ENCODE measurements around the gene DDX19B.
A peak's percentile ranks its signal among the peaks of the same experiment; 100 is the strongest.
"Not testable (repeated sequence)": the region's sequence is repeated elsewhere in the genome, so short reads cannot be mapped to it uniquely, and the experiment has no call there.

DDX19B gene

GRCh38 chr16:70298988-70299938, at the start of gene DDX19B:
Gene DDX19B (plus strand): TSS chr16:70299186. CDS start chr16:70299298, 112 bp downstream.
- DNase-seq = peak; percentile 31 to 35

- not testable (repeated sequence) for DNase-seq
Measured at GRCh38 chr16:70249697-70250096, 49.3 kb upstream of the DDX19B start.

GRCh38 chr16:70250748-70251628, 48.0 kb upstream of the DDX19B start:
- DNase-seq = peak in 1 of 2 donors; percentile 50

- DNase-seq = peak; percentile 79 to 92
Measured at GRCh38 chr16:70251629-70252354, 47.2 kb upstream of the DDX19B start, which contains the start of gene EXOSC6. Gene EXOSC6 (minus strand): TSS chr16:70251940. CDS start chr16:70251900, 40 bp downstream.

- no peak for DNase-seq
Measured at GRCh38 chr16:70252355-70252988, 46.5 kb upstream of the DDX19B start.

GRCh38 chr16:70253291-70254106, 45.5 kb upstream of the DDX19B start:
- DNase-seq = peak in 1 of 2 donors; percentile 3

GRCh38 chr16:70254180-70254964, 44.6 kb upstream of the DDX19B start:
- DNase-seq = no peak

GRCh38 chr16:70254965-70255286, 44.1 kb upstream of the DDX19B start:
- no peak for DNase-seq

GRCh38 chr16:70255574-70255973, 43.4 kb upstream of the DDX19B start:
- no peak for DNase-seq

- DNase-seq = no peak
Measured at GRCh38 chr16:70257391-70257790, 41.6 kb upstream of the DDX19B start.

- no peak for DNase-seq
Measured at GRCh38 chr16:70258065-70258464, 40.9 kb upstream of the DDX19B start.

- DNase-seq = no peak
Measured at GRCh38 chr16:70258946-70259345, 40.0 kb upstream of the DDX19B start.

GRCh38 chr16:70259903-70260302, 39.1 kb upstream of the DDX19B start:
- DNase-seq = not testable (repeated sequence)

- DNase-seq = peak; percentile 2 to 67
Measured at GRCh38 chr16:70267516-70267915, 31.5 kb upstream of the DDX19B start.

- not testable (repeated sequence) for DNase-seq
Measured at GRCh38 chr16:70267922-70268321, 31.1 kb upstream of the DDX19B start.

GRCh38 chr16:70269471-70269870, 29.5 kb upstream of the DDX19B start:
- DNase-seq = no peak

GRCh38 chr16:70270176-70270575, 28.8 kb upstream of the DDX19B start:
- no peak for DNase-seq

GRCh38 chr16:70271696-70272095, 27.3 kb upstream of the DDX19B start:
- DNase-seq = no peak

GRCh38 chr16:70276392-70276791, 22.6 kb upstream of the DDX19B start:
- no peak for DNase-seq

- DNase-seq = not testable (repeated sequence)
Measured at GRCh38 chr16:70287304-70287971, 11.5 kb upstream of the DDX19B start.
